K562 (cell line): ENCODE measurements around the gene PGPEP1. TPM values are rescaled to one million over a fixed set of nuclear protein-coding genes. Genes with fewer than 3 reads are reported as not detected.

Experiments used
- ETS2 ChIP-seq: IDR thresholded peaks from 2 replicates; pipeline ENCODE4 v1.6.1; 2016; ENCODE audit warnings: borderline replicate concordance, missing genetic modification characterization, mild to moderate bottlenecking, moderate library complexity, missing compliant biosample characterization; ENCODE audit not compliant: poor library complexity, severe bottlenecking
- NFE2L1 ChIP-seq: fragments of 450-650 bp; IDR thresholded peaks from 2 replicates; pipeline ENCODE4 v1.6.1; 2016; ENCODE audit warnings: missing genetic modification characterization, low read depth, mild to moderate bottlenecking, missing compliant biosample characterization, moderate library complexity, borderline replicate concordance
- RNF2 ChIP-seq: sonication (generic); IDR thresholded peaks from 2 replicates; pipeline ENCODE4 v1.6.1; 2016
- SNRNP70 ChIP-seq: fragments of 200-400 bp; formaldehyde crosslinking; optimal IDR thresholded peaks from 2 replicates; pipeline ENCODE3; 2017; ENCODE audit warnings: low read depth, low read length
- ZNF707 ChIP-seq: fragments of 250-450 bp; sonication (Bioruptor Pico); conservative IDR thresholded peaks from 2 replicates; pipeline ENCODE4 v1.8.0; 2022; ENCODE audit warnings: inconsistent platforms, mild to moderate bottlenecking, moderate library complexity
- polyA plus RNA-seq, 8 experiments: library from polyadenylated mRNA; depleted of rRNA in 4 of 8; stranded (reverse) in 5 of 8; unstranded in 3 of 8; fragments of >200 nt; fragmentation: Nextera tagmentation in 2 of 8; fragmentation: Illumina TruSeq in 1 of 8; extraction: Ambion mirVana in 2 of 8; extraction: Trizol in 1 of 8; gene quantifications; 2 replicates each; pipeline versions ENCODE4 v1.2.1 to v1.2.3, GENCODE V29; 2011 to 2014; ENCODE audit warnings: inconsistent platforms in 1 of 8, missing spikeins in 1 of 8
- total RNA-seq, 7 experiments: library from RNA; depleted of rRNA in 6 of 7; stranded (reverse); fragments of >200 nt in 6 of 7; fragmentation: Illumina TruSeq in 2 of 7; extraction: Trizol in 2 of 7; gene quantifications; 2 replicates each; pipeline versions ENCODE4 v1.2.1 to v1.2.3, GENCODE V29; 2011 to 2021; ENCODE audit warnings: low replicate concordance in 1 of 7
- TF ChIP-seq, protein P1 (sequence below), 2 experiments: fragments of 450-650 bp; formaldehyde crosslinking in 1 of 2; IDR thresholded peaks; 2 replicates each; pipeline versions ENCODE4 v1.4.0 to v1.6.1; 2014 to 2020; ENCODE audit warnings: mild to moderate bottlenecking in 2 of 2, borderline replicate concordance in 1 of 2, low read depth in 1 of 2
- TF ChIP-seq, protein P2 (sequence below): sonication (generic); formaldehyde crosslinking; IDR thresholded peaks from 2 replicates; pipeline ENCODE4 v1.8.1; 2023; ENCODE audit warnings: mild to moderate bottlenecking, missing genetic modification reagents, moderate library complexity
- TF ChIP-seq, protein P3 (sequence below), 2 experiments: fragments of 450-650 bp; IDR thresholded peaks; 2 replicates each; pipeline ENCODE4 v1.6.1; 2016; ENCODE audit warnings: mild to moderate bottlenecking in 2 of 2, borderline replicate concordance in 1 of 2, low read depth in 1 of 2, moderate library complexity in 1 of 2

The PGPEP1 gene
- total and polyA plus RNA-seq, 9 of the 15 experiments (the other 6 are each of a cell fraction or from before 2014, with no cell fraction given) = 10.0 to 69.6 (median 33.5) TPM

DNA sequence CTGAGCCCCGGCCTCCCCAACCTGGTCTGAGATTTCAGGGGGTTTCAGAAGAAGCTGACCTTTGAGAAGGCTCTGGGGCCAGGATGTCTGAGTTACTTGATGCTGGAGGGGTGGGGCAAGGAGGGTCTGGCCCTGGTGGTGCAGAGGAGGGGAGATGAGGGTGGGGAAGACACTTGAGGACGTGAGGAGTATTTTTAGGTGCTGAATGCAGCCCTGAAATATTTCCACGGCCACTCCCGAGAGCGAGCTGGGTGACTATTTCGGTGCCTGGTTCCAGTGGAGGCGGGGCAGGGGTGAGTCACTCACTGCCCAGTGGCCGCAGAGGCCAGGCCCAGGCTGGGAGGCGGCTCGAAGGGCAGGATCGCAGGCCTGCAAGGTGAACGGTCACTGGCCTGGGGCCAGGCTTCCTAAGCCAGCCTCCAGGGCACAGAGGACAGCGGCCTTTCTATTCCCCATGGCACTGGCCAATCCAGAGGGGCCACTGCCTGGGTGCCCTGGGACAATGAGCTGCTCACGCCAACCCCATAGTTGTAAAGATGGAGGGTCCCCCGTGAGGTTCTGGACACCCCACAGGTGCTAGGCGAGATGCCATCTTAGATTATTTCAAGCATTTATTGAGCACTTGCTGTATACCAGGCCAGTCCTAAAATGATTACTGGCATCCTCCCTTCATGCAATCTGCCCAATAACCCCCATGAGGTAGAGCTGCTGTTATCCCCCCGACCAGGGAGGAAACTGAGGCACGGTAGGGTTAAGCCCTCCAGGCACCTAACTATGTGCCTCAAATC, 39.3 kb upstream of the PGPEP1 start (continued):
- TF ChIP-seq, protein P1, sequence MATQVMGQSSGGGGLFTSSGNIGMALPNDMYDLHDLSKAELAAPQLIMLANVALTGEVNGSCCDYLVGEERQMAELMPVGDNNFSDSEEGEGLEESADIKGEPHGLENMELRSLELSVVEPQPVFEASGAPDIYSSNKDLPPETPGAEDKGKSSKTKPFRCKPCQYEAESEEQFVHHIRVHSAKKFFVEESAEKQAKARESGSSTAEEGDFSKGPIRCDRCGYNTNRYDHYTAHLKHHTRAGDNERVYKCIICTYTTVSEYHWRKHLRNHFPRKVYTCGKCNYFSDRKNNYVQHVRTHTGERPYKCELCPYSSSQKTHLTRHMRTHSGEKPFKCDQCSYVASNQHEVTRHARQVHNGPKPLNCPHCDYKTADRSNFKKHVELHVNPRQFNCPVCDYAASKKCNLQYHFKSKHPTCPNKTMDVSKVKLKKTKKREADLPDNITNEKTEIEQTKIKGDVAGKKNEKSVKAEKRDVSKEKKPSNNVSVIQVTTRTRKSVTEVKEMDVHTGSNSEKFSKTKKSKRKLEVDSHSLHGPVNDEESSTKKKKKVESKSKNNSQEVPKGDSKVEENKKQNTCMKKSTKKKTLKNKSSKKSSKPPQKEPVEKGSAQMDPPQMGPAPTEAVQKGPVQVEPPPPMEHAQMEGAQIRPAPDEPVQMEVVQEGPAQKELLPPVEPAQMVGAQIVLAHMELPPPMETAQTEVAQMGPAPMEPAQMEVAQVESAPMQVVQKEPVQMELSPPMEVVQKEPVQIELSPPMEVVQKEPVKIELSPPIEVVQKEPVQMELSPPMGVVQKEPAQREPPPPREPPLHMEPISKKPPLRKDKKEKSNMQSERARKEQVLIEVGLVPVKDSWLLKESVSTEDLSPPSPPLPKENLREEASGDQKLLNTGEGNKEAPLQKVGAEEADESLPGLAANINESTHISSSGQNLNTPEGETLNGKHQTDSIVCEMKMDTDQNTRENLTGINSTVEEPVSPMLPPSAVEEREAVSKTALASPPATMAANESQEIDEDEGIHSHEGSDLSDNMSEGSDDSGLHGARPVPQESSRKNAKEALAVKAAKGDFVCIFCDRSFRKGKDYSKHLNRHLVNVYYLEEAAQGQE (IDR thresholded peaks at IDR 0.05; ENCODE audit: borderline replicate concordance) = no peak
- TF ChIP-seq, protein P1 (CRISPR knock-in tag; IDR thresholded peaks at IDR 0.05; ENCODE audit: low read depth) = no peak
- TF ChIP-seq ETS2 (no peak), NFE2L1 (no peak), ZNF707 (CRISPR knock-in tag) (no peak), RNF2 (no peak), SNRNP70 (no peak)
- TF ChIP-seq, protein P2, sequence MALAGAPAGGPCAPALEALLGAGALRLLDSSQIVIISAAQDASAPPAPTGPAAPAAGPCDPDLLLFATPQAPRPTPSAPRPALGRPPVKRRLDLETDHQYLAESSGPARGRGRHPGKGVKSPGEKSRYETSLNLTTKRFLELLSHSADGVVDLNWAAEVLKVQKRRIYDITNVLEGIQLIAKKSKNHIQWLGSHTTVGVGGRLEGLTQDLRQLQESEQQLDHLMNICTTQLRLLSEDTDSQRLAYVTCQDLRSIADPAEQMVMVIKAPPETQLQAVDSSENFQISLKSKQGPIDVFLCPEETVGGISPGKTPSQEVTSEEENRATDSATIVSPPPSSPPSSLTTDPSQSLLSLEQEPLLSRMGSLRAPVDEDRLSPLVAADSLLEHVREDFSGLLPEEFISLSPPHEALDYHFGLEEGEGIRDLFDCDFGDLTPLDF = no peak
- TF ChIP-seq, protein P3, sequence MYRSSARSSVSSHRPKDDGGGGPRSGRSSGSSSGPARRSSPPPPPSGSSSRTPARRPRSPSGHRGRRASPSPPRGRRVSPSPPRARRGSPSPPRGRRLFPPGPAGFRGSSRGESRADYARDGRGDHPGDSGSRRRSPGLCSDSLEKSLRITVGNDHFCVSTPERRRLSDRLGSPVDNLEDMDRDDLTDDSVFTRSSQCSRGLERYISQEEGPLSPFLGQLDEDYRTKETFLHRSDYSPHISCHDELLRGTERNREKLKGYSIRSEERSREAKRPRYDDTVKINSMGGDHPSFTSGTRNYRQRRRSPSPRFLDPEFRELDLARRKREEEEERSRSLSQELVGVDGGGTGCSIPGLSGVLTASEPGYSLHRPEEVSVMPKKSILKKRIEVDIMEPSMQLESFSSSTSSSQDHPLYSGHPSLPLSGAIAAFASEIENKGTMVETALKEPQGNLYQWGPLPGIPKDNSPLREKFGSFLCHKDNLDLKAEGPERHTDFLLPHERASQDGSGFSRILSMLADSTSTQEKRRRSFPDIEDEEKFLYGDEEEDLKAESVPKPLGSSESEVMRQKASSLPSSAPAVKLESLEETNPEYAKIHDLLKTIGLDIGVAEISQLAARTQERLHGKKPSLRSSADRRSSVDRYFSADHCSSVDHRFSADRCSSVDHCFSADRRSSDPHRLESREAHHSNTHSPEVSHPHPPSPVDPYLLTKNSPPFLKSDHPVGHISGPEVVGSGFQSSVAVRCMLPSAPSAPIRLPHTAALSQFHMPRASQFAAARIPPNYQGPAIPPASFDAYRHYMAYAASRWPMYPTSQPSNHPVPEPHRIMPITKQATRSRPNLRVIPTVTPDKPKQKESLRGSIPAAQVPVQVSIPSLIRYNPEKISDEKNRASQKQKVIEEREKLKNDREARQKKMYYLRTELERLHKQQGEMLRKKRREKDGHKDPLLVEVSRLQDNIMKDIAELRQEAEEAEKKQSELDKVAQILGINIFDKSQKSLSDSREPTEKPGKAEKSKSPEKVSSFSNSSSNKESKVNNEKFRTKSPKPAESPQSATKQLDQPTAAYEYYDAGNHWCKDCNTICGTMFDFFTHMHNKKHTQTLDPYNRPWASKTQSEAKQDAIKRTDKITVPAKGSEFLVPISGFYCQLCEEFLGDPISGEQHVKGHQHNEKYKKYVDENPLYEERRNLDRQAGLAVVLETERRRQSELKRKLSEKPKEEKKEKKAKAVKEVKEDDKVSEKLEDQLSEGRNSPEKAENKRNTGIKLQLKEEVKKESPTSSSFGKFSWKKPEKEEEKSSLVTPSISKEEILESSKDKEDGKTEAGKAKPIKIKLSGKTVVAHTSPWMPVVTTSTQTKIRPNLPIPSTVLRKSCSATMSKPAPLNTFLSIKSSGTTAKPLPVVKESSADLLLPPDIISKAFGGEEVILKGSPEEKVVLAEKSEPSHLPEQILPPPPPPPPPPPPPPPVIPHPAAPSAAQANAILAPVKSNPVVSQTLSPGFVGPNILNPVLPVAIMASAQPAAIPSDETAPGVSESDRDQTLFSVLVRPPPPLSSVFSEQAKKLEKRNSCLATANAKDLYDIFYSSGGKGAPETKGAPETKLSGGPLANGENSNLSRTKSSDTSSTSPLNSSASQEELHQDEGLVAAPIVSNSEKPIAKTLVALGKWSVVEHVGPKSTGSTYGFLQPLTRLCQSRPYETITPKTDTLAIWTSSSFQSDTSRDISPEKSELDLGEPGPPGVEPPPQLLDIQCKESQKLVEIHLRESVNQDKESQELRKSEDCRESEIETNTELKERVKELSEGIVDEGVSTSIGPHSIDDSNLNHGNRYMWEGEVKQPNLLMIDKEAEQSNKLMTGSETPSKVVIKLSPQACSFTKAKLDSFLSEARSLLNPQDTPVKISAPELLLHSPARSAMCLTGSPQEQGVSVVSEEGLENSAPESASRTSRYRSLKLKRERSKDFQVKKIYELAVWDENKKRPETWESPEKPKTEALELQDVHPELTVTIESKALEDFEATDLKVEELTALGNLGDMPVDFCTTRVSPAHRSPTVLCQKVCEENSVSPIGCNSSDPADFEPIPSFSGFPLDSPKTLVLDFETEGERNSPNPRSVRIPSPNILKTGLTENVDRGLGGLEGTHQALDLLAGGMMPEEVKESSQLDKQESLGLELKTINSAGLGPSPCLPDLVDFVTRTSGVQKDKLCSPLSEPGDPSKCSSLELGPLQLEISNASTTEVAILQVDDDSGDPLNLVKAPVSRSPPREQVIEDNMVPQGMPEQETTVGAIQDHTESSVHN (IDR thresholded peaks at IDR 0.05; ENCODE audit: borderline replicate concordance in 1 of 2, low read depth in 1 of 2) = no peak
